B cell (primary cell): ENCODE data around the gene PLPP2. TPM values are rescaled to one million over a fixed set of nuclear protein-coding genes. Genes with fewer than 3 reads are reported as not detected.
A peak's percentile ranks its signal among the peaks of the same experiment; 100 is the strongest.

ENCODE experiments used
- ATAC-seq: fragments of 200-7000 bp; cut with Tn5 transposase; one replicate; pipeline ENCODE4 v1.10.0; 2021; ENCODE audit warnings: low read depth, mild to moderate bottlenecking, moderate number of reproducible peaks, moderate library complexity
- CTCF ChIA-PET: fragments of 350-600 bp; sonication (Branson Sonifier 250); formaldehyde crosslinking; loops from one replicate; lab custom pipeline; 2021; ENCODE audit warnings: antibody characterized with exemption, inconsistent platforms; lab: Charles Lee
- POLR2A ChIA-PET: fragments of 350-600 bp; sonication (Branson Sonifier 250); formaldehyde crosslinking; loops from one replicate; lab custom pipeline; 2021; ENCODE audit warnings: antibody characterized with exemption; lab: Charles Lee
- DNase-seq: peaks from one replicate; pipeline ENCODE4 v3.0.0; 2013
- H2AFZ ChIP-seq: 2 replicates; pipeline ENCODE4 v1.6.1; 2012; ENCODE audit warnings: mild to moderate bottlenecking, low read depth, low read length; ENCODE audit not compliant: insufficient read depth, poor library complexity, severe bottlenecking
- H3K27ac ChIP-seq, 2 donors: 1 replicate in 1 of 2; 2 replicates in 1 of 2; pipeline ENCODE4 v1.5.1; 2012 to 2013; ENCODE audit warnings: low read length in 2 of 2, mild to moderate bottlenecking in 2 of 2, moderate library complexity in 1 of 2
- H3K27me3 ChIP-seq, 4 experiments: fragments of 200-600 bp in 1 of 4; sonication (generic) in 1 of 4; replicated peaks in 1 of 4; 1 replicate in 2 of 4; 2 replicates in 2 of 4; pipeline versions ENCODE4 v1.6.1 to v1.7.0; 2013 to 2016; ENCODE audit warnings: low read length in 3 of 4, mild to moderate bottlenecking in 2 of 4, mixed read lengths in 1 of 4, moderate library complexity in 1 of 4; ENCODE audit not compliant: insufficient read depth in 4 of 4, control insufficient read depth in 3 of 4; ENCODE audit errors: control extremely low read depth in 1 of 4
- H3K36me3 ChIP-seq, 2 experiments: replicated peaks in 1 of 2; 1 replicate in 1 of 2; 2 replicates in 1 of 2; pipeline versions ENCODE4 v1.6.1 to v1.7.1; 2013; ENCODE audit warnings: low read length in 1 of 2; ENCODE audit not compliant: insufficient read depth in 2 of 2, control insufficient read depth in 1 of 2; ENCODE audit errors: control extremely low read depth in 1 of 2, extremely low read depth in 1 of 2
- H3K4me1 ChIP-seq, 2 donors: fragments of 200-600 bp in 1 of 2; sonication (generic) in 1 of 2; 1 replicate in 1 of 2; 2 replicates in 1 of 2; pipeline versions ENCODE4 v1.5.1 to v1.6.1; 2013 to 2017; ENCODE audit warnings: low read length in 2 of 2; ENCODE audit not compliant: control insufficient read depth in 2 of 2, insufficient read depth in 2 of 2
- H3K4me2 ChIP-seq: replicated peaks from 2 replicates; pipeline ENCODE3; 2012; ENCODE audit warnings: mild to moderate bottlenecking, low read depth, low read length; ENCODE audit not compliant: poor library complexity, severe bottlenecking
- H3K4me3 ChIP-seq, 5 experiments: fragments of 200-600 bp in 1 of 5; sonication (generic) in 1 of 5; 1 replicate in 3 of 5; 2 replicates in 2 of 5; pipeline versions ENCODE4 v1.5.1 to v1.7.0; 2011 to 2016; ENCODE audit warnings: low read length in 4 of 5, mild to moderate bottlenecking in 4 of 5, low read depth in 2 of 5, control low read depth in 1 of 5, moderate library complexity in 1 of 5; ENCODE audit not compliant: insufficient read depth in 1 of 5; ENCODE audit errors: control extremely low read depth in 1 of 5, extremely low read depth in 1 of 5
- H3K79me2 ChIP-seq: fragments of 200-600 bp; sonication (generic); one replicate; pipeline ENCODE4 v1.6.0; 2016; ENCODE audit warnings: low read length; ENCODE audit not compliant: control insufficient read depth, insufficient read depth
- H3K9ac ChIP-seq: fragments of 200-600 bp; sonication (generic); 2 replicates; pipeline ENCODE4 v1.6.1; 2017; ENCODE audit warnings: mild to moderate bottlenecking, low read length, moderate library complexity
- H3K9me3 ChIP-seq, 3 donors: one replicate each; pipeline versions ENCODE4 v1.6.1 to v1.7.1; 2013; ENCODE audit warnings: low read length in 2 of 3; ENCODE audit not compliant: control insufficient read depth in 2 of 3, insufficient read depth in 1 of 3; ENCODE audit errors: control extremely low read depth in 1 of 3
- H4K20me1 ChIP-seq: 2 replicates; pipeline ENCODE4 v1.6.0; 2012; ENCODE audit warnings: mild to moderate bottlenecking, low read length; ENCODE audit not compliant: insufficient read depth, control insufficient read depth, poor library complexity, severe bottlenecking
- H3K27ac Mint-ChIP-seq: one replicate; pipeline ENCODE4 v1.8.0; 2021; ENCODE audit warnings: mixed read lengths
- H3K27me3 Mint-ChIP-seq: one replicate; pipeline ENCODE4 v1.8.0; 2021; ENCODE audit warnings: mixed read lengths
- H3K4me1 Mint-ChIP-seq: one replicate; pipeline ENCODE4 v1.8.0; 2021; ENCODE audit warnings: mixed read lengths
- H3K4me3 Mint-ChIP-seq: one replicate; pipeline ENCODE4 v1.8.0; 2021; ENCODE audit warnings: mixed read lengths
- H3K9me3 Mint-ChIP-seq: one replicate; pipeline ENCODE4 v1.8.0; 2022; ENCODE audit warnings: mixed read lengths; ENCODE audit not compliant: insufficient read depth
- CTCF ChIP-seq: fragments of 200-600 bp; IDR thresholded peaks from one replicate; pipeline ENCODE4 v1.8.0; 2022; ENCODE audit warnings: antibody characterized with exemption, mild to moderate bottlenecking
- EZH2 ChIP-seq: IDR thresholded peaks from 2 replicates; pipeline ENCODE4 v1.6.1; 2012; ENCODE audit warnings: borderline replicate concordance, low read depth, mild to moderate bottlenecking, moderate library complexity, low read length; ENCODE audit not compliant: insufficient read depth, poor library complexity, severe bottlenecking
- WGBS: methylation state at CpG from one replicate; pipeline ENCODE4 v1.1.5; 2013; ENCODE audit warnings: missing lambda C conversion rate; ENCODE audit not compliant: insufficient coverage; 5-methylcytosine and 5-hydroxymethylcytosine counted together
- intact Hi-C: fragments of 100-400 bp; cut with micrococcal nuclease; formaldehyde crosslinking; loops from one replicate; pipeline ENCODE4 v1.10.0; 2022
- polyA plus RNA-seq: library from polyadenylated mRNA; depleted of rRNA; stranded (reverse); fragments of >200 nt; gene quantifications from 2 replicates; pipeline ENCODE4 v1.2.3, GENCODE V29; 2012
- total RNA-seq, 2 donors: library from RNA; stranded (reverse); fragments of 120-200 nt in 1 of 2; gene quantifications; 1 replicate in 1 of 2; 2 replicates in 1 of 2; pipeline versions ENCODE4 v1.2.3 to v1.2.4, GENCODE V29; 2013 to 2022

The PLPP2 gene
- total and polyA plus RNA-seq, 2 donors (not counting 1 experiment from before 2014, with no cell fraction given), result 0.37 to 1.3 TPM

GRCh38 chr19:292281-292884, 1.2 kb upstream of the PLPP2 start:
- H3K4me3 Mint-ChIP-seq, result peak overlapping the region; percentile 19

More at GRCh38 chr19:292281-292884, 1.2 kb upstream of the PLPP2 start:
- 90% methylated on average over 12 of the region's 15 CpGs for WGBS
- H3K27me3 ChIP-seq, result peaks cover 0 to 54% (median 25%) of the 10 kb centered on the region in 4 experiments
- no peak overlapping the region for H2AFZ ChIP-seq
- Mint-ChIP-seq H3K9me3 (no peaks in the 10 kb centered on the region), H3K27ac (no peak overlapping the region), H3K27me3 (peaks cover 53% of the 10 kb centered on the region), H3K4me1 (peaks cover 12% of the 10 kb centered on the region)
- H3K9ac ChIP-seq, result no peak overlapping the region
- TF ChIP-seq CTCF (no peak), EZH2 (no peak)
- H3K27ac ChIP-seq, result no peak overlapping the region
- ChIA-PET CTCF (no interaction called here), POLR2A (no interaction called here)
- no peaks in the 10 kb centered on the region for H4K20me1 ChIP-seq
- ATAC-seq (no peak), DNase-seq (no peak)
- peaks cover 11 to 22% of the 10 kb centered on the region in 2 donors for H3K4me1 ChIP-seq
- H3K79me2 ChIP-seq, result no peaks in the 10 kb centered on the region
- no peak overlapping the region for H3K4me2 ChIP-seq
- H3K36me3 ChIP-seq, result no peaks in the 10 kb centered on the region
- H3K4me3 ChIP-seq, result no peak overlapping the region
- H3K9me3 ChIP-seq, result peaks cover 0 to 24% (median 0%) of the 10 kb centered on the region in 3 donors
- intact Hi-C loops, result no loop called here
